T-helper 17 cell (primary cell): Measurements from ENCODE around the gene PRKG1. TPM values are rescaled to one million over a fixed set of nuclear protein-coding genes. Genes with fewer than 3 reads are reported as not detected.

ENCODE experiments used
- ATAC-seq: fragments of 150-1000 bp; cut with Tn5 transposase; 2 replicates; pipeline ENCODE4 v1.10.0; 2021; ENCODE audit warnings: mild to moderate bottlenecking, moderate library complexity
- DNase-seq, 3 donors: peaks; one replicate each; pipeline versions ENCODE4 v3.0.0 to v3.0.0-alpha.2; 2020 to 2021
- H3K9me3 ChIP-seq: one replicate; pipeline ENCODE4 v1.7.0; 2013; ENCODE audit warnings: low read length, mild to moderate bottlenecking; ENCODE audit not compliant: control insufficient read depth, poor library complexity, severe bottlenecking
- H3K27ac Mint-ChIP-seq: one replicate; pipeline ENCODE4 v1.8.0; 2022; ENCODE audit warnings: mild to moderate bottlenecking, moderate library complexity, mixed read lengths
- H3K27me3 Mint-ChIP-seq: one replicate; pipeline ENCODE4 v1.8.0; 2022; ENCODE audit warnings: mixed read lengths
- H3K36me3 Mint-ChIP-seq: one replicate; pipeline ENCODE4 v1.8.0; 2022; ENCODE audit warnings: low read depth, mixed read lengths
- H3K4me1 Mint-ChIP-seq: one replicate; pipeline ENCODE4 v1.8.0; 2022; ENCODE audit warnings: mild to moderate bottlenecking, mixed read lengths
- H3K4me3 Mint-ChIP-seq: one replicate; pipeline ENCODE4 v1.8.0; 2022; ENCODE audit warnings: mild to moderate bottlenecking, moderate library complexity, mixed read lengths
- total RNA-seq, 4 donors: library from RNA in 2 of 4; stranded (reverse) in 2 of 4; gene quantifications; one replicate each; pipeline ENCODE4 v1.2.3 and lab custom pipeline; 2022 to 2026

Gene PRKG1
- total RNA-seq, 2 donors from 2014 or later = 0.27 to 4.1 TPM

- H3K27ac Mint-ChIP-seq = no peak overlapping the region
- H3K27me3 Mint-ChIP-seq = no peaks in the 10 kb centered on the region
- H3K36me3 Mint-ChIP-seq = no peaks in the 10 kb centered on the region
- H3K9me3 ChIP-seq = no peaks in the 10 kb centered on the region
- DNase-seq (no peak), ATAC-seq (no peak)
- H3K4me1 Mint-ChIP-seq = no peaks in the 10 kb centered on the region
- no peak overlapping the region for H3K4me3 Mint-ChIP-seq
Measured at GRCh38 chr10:52337225-52337624, 1262.9 kb downstream of the PRKG1 start.

DNA sequence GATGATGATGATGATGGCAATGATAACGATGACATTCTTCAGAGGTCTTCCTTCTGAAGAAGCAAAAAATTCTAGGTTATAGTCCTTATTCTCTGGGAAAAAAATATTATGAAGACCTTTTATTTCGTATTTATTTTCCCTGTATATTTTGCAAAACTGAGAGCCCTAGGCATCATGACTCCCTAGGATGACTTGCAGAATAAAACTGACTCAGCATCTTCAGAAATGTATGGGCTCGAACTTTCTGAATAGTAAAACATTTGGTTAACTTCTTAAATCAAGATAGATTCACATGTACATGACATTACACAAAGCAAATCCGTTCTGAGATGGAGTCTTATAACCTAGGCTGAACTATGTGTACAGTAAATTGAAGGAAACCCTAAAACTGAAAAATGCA is 1269.2 kb downstream of the PRKG1 start:
- Mint-ChIP-seq H3K27ac (no peak overlapping the region), H3K4me3 (no peak overlapping the region), H3K27me3 (no peaks in the 10 kb centered on the region), H3K4me1 (no peaks in the 10 kb centered on the region), H3K36me3 (no peaks in the 10 kb centered on the region)
- H3K9me3 ChIP-seq = no peaks in the 10 kb centered on the region
- DNase-seq (no peak), ATAC-seq (no peak)

DNA sequence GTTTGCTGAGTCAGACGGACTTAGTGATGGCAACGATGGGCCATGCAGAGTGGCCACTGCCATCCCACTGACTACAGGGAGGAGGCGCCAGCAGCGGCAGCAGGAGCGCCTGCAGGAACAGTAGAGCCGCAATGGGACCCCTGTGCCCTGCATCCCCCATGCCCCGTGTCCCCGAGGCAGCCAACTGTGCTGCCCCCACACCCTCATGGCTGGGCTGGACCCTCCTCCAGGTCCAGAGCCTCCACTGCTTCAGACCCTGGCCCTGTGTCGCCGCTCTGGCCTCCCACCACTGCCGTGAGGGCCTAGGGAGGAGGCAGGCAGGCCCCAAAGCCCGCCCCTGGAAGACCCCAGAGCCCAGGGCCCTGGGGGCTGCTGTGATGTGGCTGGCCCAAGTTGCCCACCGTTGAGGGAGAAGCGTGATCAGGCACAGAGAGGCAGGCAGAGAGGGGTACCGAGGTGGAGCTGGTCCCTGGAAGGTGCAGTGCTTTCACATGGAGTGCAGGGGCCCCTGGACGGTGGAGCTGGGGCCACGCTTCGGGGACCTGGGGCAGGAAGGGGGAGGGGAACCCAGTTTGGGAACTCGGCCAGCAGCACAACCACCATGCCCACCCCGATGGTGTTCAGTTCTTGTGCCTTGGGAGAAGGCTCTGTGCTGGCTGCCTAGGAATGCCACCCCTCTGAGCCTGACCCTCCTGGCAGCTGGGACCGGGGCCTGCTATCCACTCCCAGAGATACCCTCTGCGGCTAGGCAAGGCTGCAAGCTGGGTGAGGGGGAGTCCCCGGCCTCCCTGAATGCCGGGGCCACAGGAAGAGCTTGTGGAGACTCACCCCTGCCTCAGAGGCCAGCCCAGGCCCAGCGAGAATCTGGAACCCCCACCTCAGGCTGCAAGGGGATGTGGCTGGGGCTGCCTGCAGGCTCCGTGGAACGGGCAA is 1272.4 kb downstream of the PRKG1 start:
- no peak for ATAC-seq
- Mint-ChIP-seq H3K4me1 (no peaks in the 10 kb centered on the region), H3K4me3 (no peak overlapping the region), H3K27ac (no peak overlapping the region), H3K27me3 (no peaks in the 10 kb centered on the region), H3K36me3 (no peaks in the 10 kb centered on the region)
- DNase-seq = no peak
- no peaks in the 10 kb centered on the region for H3K9me3 ChIP-seq

DNA sequence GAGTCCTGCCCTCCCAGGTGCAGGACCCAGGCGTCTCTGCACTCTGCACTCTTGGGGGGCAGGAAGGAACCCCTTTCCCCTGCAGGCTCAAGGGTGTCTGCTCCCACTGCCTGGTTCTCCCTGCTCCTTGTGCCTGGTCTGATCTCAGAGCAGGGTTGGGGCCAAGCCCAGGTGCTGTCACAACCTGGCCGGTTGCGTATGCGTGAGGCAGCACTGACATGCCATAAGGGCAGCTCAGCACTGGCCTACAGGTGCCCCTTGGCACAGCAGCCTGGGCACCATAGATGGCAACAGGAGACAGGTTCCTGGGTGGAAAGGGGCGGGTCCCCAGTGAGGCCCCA is 1273.0 kb downstream of the PRKG1 start:
- Mint-ChIP-seq H3K36me3 (no peaks in the 10 kb centered on the region), H3K27me3 (no peaks in the 10 kb centered on the region), H3K4me1 (no peaks in the 10 kb centered on the region), H3K27ac (no peak overlapping the region), H3K4me3 (no peak overlapping the region)
- no peaks in the 10 kb centered on the region for H3K9me3 ChIP-seq
- DNase-seq (no peak), ATAC-seq (no peak)

Other genes starting within 250 kb of the PRKG1 start
- gene A1CF, start 188.9 kb upstream of the PRKG1 start, total RNA-seq = not detected